ENCODE data around the gene GPR42.
"Not testable (repeated sequence)": the region's sequence is repeated elsewhere in the genome, so short reads cannot be mapped to it uniquely, and the experiment has no call there.

GPR42 gene

DNA sequence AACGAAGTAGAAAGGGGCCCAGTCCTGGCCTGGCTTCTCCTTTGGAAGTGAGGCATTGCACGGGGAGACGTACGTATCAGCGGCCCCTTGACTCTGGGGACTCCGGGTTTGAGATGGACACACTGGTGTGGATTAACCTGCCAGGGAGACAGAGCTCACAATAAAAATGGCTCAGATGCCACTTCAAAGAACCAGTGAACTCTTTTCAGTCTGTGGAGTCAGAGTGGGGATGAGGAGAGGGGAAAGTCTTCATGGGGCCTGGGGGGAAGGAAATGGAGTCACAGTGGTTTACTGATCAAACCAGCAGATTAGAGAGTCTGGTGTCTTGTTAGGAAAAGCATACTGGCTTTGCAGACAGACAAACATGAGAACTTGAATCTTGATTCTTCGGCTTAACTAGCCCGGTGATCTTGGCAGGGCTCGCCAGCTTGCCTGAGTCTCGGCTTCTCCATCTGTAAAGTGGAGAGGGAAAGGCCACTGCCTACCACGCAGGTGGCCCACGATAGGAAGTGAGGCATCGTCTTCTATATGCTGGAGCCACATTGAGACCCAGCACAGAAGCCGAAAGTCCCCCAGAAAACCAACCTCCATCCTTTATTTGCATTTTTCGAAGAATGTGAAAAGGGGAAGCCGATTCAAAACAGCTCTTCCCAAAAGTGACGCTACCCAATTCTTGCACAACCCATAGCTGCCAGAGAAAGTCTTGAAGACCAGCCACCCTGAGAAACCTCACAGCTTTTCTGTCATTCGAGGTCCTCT lies 23.5 kb upstream of the GPR42 start, which contains the start of gene FFAR1:
FFAR1 (plus strand) TSS at position 732 of the 759 bp plus-strand sequence. CDS start 3,650 bp downstream, outside the sequence.
- DNase-seq (ENCODE audit: low spot score) = no peak

DNA sequence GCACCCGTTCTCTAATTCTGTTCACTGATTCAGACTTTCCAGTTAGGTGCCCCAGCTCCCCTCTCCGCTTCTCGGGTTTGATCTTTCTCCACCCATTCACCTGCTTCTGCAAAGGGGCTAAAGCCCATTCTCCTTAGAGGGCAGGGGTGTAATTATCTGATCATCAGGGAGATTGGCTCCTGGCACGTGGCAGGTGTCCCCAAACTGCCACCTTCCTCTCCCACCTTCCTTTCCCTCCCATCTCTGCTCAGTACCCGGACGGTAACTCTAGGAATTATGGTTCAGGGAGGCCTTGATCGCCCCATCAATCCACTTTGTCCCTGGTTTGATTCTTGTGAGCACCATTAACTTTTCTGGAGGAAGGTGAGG lies 23.0 kb upstream of the GPR42 start:
- no peak for DNase-seq (ENCODE audit: low spot score)

DNA sequence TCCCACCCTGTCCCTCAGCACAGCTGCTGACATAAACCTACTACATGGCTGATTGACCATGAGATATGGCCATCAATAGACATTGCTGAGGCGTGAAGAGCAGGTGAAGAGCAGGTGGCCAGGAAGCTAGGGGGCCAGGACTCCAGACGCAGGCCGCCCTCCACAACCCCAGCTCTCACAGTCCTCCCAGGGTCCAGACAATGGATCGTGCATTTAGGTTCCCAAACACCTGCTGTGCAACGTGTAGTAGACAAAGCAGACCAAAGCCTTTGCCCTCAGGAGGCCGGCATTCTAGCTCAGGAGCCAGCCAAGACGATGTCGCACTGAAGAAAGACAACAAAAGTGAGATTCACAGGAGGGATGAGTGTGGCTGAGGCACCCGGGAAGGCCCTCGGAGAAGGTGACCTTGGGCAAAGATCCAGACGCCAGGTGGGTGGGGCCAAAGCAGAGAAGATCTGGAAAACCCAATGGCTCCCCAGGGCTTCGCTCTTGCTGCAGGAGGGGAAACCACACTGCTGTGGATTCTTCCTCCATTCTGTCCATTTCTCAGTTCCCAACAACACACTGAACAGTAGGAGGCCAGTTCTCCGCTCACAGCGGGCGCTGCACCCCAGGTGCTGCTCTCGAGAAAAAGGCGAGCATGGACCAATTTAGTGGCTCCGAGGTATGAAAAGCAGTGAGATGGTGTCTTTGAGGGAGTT lies 21.8 kb upstream of the GPR42 start:
- DNase-seq (ENCODE audit: low spot score) = no peak

DNA sequence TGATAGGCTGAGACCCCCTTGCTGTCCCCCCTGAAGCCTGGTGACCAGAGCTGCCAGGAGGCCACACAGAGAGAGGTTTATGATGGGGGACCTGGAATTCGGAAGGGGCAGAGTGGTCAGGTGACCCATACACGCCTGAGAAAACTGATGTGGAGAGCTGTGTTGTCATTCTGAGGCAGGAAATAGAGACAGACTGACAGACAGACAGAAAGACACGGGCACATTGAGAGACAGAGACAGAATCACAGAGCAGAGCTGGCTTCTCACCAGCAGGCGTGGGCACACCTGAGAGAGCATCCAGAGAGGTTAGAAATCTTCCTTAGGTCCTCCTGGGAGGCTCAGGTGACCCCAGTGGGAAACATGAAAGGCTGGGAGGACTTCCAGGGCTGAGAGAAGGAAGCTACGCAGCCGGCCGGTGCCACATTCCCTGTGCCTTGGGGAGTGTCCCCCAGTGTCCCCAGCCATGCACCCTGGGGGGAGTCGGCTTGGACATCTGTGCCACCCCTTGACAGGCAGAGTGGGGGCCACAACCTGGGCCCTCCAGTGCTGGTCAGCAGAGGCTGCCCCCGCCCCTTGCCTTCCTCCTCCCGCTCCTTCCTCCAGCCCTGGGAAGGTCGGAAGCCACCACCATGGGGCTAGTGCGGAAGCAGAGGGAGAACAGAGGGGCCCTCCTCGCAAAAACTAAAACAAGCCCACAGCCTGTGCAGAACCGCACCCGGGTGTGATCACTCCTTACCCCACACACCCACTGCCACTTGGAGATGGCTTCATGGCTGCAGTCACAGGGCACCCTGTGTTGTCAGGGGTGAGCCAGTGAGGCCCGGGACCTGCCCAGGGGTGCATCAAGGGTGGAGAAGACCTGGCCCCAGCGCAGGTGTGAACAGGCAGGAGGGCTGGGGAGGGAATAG lies 21.0 kb upstream of the GPR42 start:
- DNase-seq (ENCODE audit: low spot score) = no peak

DNA sequence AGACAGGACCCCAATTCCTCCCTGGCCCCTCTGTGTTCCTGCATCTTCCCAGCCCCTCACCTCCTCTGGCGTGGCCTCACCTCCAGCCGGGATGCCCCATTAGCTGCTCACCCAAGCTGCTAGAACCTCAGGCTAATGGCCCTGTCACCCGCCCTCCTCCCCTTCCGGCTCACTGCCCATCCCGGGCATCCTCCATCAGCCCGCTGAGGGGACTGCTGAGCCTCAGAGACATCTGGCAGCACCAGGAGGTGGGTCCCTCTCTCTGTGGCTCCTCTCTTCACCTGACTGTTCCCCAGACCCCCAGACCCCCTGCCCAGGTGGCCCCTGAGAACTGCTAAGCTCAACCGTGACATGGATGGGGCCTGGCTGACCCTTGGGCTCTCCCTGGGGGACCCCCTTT lies 20.3 kb upstream of the GPR42 start:
- DNase-seq (ENCODE audit: low spot score) = no peak

DNA sequence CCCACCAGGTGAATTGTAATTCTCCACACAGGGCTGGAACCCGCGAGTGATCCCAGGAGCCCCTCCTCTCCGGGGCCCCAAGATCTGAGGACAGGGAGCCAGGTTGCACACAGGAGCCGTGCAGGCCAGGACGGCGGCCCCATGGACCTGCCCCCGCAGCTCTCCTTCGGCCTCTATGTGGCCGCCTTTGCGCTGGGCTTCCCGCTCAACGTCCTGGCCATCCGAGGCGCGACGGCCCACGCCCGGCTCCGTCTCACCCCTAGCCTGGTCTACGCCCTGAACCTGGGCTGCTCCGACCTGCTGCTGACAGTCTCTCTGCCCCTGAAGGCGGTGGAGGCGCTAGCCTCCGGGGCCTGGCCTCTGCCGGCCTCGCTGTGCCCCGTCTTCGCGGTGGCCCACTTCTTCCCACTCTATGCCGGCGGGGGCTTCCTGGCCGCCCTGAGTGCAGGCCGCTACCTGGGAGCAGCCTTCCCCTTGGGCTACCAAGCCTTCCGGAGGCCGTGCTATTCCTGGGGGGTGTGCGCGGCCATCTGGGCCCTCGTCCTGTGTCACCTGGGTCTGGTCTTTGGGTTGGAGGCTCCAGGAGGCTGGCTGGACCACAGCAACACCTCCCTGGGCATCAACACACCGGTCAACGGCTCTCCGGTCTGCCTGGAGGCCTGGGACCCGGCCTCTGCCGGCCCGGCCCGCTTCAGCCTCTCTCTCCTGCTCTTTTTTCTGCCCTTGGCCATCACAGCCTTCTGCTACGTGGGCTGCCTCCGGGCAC lies 19.3 kb upstream of the GPR42 start:
- no peak for DNase-seq (ENCODE audit: low spot score)

DNA sequence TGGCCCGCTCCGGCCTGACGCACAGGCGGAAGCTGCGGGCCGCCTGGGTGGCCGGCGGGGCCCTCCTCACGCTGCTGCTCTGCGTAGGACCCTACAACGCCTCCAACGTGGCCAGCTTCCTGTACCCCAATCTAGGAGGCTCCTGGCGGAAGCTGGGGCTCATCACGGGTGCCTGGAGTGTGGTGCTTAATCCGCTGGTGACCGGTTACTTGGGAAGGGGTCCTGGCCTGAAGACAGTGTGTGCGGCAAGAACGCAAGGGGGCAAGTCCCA lies 18.8 kb upstream of the GPR42 start:
- DNase-seq (ENCODE audit: low spot score) = no peak

DNA sequence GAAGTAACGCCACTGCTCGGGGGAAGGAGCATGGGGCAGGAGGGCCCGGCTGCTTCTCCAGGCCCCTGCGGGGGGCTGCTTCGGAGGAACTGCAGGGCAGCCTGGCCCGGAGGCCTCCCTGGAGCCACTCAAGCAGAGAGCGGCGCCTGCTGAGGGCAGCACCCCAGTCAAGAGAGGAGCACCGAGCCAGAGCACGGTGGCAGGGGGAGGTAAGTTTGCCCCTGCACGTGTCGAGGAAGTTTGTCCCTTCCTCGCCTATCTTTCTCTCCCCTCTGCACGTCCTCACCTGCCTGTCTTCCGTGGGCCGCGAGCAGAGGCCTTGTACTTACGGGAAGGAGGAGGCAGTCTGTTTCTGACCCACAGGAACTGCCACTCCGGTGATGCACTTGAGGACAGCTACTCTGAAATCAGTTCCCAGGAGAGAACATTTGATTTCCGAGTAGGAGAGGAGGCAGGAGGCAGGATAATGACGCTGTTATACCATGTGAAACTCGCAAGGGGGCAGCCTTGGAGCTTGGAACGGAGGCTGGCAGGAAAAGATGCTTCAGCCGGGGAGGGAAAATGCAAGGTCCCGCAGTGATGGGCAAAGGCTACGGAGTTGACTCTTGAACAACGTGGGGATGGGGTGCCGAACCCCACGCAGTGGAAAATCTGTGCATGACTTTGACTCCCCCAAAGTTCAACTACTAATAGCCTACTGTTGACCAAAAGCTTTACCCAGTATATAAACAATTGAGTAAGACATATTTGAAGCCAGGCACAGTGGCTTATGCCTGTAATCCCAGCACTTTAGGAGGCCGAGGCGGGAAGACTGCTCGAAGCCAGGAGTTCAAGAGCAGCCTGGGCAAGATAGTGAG lies 18.2 kb upstream of the GPR42 start:
- DNase-seq (ENCODE audit: low spot score) = peak; percentile 97

DNA sequence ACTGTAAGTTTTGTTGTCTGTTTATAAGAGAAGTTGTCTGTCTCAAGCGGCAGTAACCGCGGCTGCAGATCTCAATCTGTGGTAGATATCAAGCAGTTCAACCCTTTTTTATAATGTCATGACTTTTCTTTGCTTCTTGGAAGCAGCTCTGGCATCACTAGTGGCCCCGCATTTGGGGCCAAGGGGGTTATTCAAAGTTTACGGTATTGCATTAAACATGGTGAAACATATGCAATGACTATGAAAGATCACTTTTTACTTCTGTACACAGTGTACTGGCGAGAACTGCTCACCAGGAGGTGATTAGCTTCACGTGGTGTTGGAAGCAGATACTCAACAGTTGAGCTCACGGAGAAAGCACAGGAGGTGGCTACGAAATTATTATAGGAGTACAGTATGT lies 17.2 kb upstream of the GPR42 start:
- DNase-seq (ENCODE audit: low spot score) = no peak

DNA sequence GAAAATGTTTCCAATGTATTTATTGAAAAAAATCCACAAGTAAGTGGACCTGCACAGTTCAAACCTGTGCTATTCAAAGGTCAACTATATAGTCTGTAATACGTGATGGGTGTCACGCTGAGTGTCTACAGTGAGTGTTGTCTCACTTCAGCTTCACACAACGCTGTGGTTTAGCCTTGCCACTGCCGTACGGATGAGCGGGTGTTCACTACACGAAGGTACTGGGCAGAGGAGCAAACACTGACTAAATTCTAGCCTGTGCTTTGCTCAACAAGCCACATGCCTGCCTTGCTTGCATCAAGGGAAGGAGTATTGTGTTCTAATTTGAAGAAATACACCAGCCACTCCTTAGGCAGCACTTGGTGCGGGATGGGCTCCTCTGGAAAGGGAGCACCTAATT lies 16.0 kb upstream of the GPR42 start:
- no peak for DNase-seq (ENCODE audit: low spot score)

DNA sequence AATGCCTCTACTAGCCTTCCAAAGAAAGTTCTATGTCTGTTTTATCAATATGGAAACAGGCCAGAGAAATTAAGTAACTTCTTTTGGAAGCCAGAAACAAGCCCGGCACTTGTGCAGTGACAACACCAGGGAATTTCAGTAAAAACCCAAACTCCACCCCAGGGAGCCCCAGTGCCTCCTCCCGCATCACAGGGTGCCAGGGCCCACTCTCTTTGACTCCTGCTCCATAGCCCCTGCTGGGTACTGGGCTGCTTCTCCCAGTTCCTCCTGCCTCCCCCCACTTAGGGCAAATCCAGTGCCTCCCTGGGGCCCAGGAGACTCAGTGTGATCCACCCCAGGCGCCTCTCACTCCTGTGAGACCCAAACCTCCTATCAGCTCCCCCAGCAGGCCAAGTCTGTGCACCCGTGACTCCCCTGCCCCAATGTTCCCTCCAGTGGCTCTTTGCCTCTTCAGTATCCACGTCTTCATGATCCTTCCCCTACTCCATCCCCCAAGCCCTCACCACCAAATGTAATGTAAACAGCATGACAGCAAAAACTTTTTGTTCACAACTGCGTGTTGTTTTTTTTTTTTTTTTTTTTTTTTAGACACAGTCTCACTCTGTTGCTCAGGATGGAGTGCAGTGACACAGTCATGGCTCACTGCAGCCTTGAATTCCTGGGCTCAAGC lies 14.9 kb upstream of the GPR42 start:
- DNase-seq (ENCODE audit: low spot score) = no peak

DNA sequence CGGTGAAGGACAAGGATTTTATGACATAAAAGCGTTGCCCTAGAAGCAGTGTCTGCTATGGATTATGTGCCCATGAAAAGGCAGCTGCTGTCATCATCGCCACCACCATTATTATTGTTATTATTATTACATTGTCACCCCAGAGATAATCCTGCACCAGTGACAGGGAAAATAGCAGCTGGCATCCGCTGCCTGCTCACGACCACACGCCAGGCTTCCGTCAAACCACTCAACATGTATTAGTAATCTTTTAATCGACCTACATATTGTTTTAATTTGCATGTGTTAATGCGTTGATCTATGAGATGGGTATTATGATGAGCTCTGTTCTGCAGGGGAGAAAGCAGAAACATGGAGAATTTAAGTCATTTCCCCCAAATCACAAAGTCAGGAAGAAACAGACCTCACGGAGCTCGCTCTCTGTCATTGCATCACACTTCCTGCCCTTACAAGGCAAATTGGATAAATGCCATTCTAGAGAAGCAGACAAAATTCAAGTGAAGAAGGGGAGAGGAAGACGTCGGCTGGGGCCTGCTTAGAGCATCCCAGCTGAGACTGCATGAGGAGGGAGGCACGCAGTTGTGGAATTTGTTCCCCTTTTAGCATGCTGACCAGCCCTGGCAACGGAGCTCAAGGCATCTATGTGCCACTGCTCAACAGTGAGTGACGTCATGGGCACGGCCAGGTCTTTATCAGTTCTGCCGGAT lies 12.8 kb upstream of the GPR42 start, which contains the start of gene FFAR3:
FFAR3 (plus strand) TSS at position 594 of the 707 bp plus-strand sequence. CDS start 431 bp downstream, outside the sequence.
- DNase-seq (ENCODE audit: low spot score) = no peak

DNA sequence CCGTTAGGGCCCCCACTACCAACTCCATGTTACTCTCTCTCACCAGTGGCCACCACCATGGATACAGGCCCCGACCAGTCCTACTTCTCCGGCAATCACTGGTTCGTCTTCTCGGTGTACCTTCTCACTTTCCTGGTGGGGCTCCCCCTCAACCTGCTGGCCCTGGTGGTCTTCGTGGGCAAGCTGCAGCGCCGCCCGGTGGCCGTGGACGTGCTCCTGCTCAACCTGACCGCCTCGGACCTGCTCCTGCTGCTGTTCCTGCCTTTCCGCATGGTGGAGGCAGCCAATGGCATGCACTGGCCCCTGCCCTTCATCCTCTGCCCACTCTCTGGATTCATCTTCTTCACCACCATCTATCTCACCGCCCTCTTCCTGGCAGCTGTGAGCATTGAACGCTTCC lies 12.0 kb upstream of the GPR42 start:
- not testable (repeated sequence) for DNase-seq (ENCODE audit: low spot score)

DNA sequence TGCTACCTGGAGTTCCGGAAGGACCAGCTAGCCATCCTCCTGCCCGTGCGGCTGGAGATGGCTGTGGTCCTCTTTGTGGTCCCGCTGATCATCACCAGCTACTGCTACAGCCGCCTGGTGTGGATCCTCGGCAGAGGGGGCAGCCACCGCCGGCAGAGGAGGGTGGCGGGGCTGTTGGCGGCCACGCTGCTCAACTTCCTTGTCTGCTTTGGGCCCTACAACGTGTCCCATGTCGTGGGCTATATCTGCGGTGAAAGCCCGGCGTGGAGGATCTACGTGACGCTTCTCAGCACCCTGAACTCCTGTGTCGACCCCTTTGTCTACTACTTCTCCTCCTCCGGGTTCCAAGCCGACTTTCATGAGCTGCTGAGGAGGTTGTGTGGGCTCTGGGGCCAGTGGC lies 11.5 kb upstream of the GPR42 start:
- not testable (repeated sequence) for DNase-seq (ENCODE audit: low spot score)

DNA sequence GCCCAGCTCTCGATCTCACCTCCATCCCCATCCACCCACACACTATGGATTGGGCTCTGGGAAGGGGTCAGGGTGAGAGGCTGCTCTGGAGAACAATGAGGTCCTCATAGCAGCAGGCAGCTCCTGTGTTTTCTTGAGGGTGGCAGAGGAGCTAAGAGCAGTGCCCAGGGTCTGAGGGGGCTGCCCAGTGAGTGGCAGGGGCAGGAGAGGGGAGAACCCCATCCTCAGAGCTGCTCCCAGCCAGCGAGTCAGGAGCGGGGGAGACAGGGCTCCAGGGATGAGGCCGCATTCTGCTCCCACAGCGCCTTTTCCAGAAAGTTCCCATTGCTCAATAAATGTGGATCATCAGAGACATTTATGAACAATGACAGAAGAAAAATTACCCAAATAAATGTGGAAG lies 10.8 kb upstream of the GPR42 start:
- not testable (repeated sequence) for DNase-seq (ENCODE audit: low spot score)

DNA sequence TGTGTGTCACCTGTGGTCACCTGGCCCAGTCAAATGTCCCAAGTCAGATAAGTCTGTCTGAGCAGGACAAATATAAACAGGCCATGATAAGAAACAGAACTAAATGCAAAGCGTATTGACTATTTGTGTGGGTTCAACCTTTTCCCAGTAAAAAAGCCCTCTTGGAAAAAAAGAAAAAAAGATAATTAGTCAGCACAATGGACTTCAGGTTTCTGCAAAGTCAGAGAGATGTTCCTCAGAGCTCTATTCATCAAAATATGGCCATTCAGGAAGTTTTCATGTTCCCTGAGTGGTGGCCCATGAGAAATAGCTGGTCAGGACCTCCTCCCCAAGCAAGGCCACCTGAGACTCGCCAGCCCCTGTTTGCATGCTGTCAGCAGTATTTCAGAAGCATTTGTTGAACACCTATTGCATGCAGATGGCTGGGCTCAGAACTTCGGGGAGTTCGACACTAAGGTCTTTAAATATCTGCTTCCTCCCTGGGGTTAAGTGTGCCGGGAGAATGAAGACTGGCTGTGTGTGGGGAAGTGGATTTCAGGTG lies 9.9 kb upstream of the GPR42 start:
- no peak for DNase-seq (ENCODE audit: low spot score)

DNA sequence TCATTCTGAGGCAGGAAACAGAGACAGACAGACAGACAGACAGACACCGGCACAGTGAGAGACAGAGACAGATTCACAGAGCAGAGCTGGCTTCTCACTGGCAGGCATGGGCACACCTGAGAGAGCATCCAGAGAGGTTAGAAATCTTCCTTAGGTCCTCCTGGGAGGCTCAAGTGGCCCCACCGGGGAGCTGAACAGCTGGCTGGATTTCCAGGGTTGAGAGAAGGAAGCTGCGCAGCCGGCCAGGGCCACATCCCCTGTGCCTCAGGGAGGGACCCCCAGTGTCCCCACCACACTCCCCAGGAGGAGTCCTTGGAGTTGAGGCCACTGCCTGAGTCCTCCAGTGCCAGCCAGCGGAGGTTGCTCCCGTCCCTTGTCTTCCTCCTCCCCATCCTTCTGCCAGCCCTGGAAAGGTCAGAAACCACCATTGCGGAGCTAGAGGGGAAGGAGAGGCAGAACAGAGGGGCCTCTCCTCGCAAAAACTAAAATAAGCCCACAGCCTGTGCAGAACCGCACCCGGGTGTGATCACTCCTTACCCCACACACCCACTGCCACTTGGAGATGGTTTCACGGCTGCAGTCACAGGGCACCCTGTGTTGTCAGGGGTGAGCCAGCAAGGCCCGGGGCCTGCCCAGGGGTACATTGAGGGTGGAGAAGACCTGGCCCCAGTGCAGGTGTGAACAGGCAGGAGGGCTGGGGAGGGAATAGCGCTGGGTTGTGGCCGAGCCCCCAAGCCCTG lies 8.4 kb upstream of the GPR42 start:
- no peak for DNase-seq (ENCODE audit: low spot score)

DNA sequence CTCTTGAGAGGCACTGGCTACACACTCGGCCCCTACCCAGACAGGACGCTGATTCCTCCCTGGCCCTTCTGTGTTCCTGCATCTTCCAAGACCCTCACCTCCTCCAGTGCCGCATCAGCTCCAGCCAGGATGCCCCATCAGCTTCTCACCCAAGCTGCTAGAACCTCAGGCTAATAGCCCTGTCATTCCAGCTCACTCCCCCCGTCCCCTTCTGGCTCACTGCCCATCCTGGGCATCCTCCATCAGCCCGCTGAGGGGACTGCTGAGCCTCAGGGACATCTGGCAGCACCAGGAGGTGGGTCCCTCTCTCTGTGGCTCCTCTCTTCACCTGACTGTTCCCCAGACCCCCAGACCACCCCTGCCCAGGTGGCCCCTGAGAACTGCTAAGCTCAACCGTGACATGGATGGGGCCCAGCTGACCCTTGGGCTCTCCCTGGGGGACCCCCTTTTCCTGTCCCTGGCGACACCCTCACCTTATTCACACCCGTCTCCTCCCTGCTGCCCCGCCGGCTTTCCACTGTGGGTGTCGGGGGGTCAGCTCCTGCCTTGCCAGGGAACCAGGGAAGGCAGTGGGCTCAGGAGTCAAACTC lies 7.8 kb upstream of the GPR42 start:
- DNase-seq (ENCODE audit: low spot score) = no peak
